HPDE6-E6E7 (cell line): ENCODE data around the gene OR2B3.
"Not testable (repeated sequence)": the region's sequence is repeated elsewhere in the genome, so short reads cannot be mapped to it uniquely, and the experiment has no call there.

Experiments used
- DNase-seq: peaks from one replicate; pipeline ENCODE4 v3.0.0; 2011; ENCODE audit warnings: missing footprints; ENCODE audit errors: extremely low spot score

OR2B3 gene

GRCh38 chr6:29087213-29087612 lies at the start of gene OR2B3:
TSS of gene OR2B3 (minus strand) at chr6:29087313. CDS start at chr6:29087248, 65 bp downstream.
- no peak for DNase-seq

GRCh38 chr6:29131691-29132090 lies 44.6 kb upstream of the OR2B3 start:
- no peak for DNase-seq

- DNase-seq: no peak
Observed at GRCh38 chr6:29130644-29131043, 43.5 kb upstream of the OR2B3 start.

GRCh38 chr6:29129326-29130012 lies 42.4 kb upstream of the OR2B3 start:
- no peak for DNase-seq

GRCh38 chr6:29114964-29115363 lies 27.9 kb upstream of the OR2B3 start:
- DNase-seq: not testable (repeated sequence)

GRCh38 chr6:29112135-29112534 lies 25.0 kb upstream of the OR2B3 start:
- no peak for DNase-seq

- no peak for DNase-seq
Observed at GRCh38 chr6:29107758-29108157, 20.6 kb upstream of the OR2B3 start, which contains the start of gene OR2J3. TSS of gene OR2J3 (plus strand) at chr6:29108058. CDS start at chr6:29111891, 3,833 bp downstream.

GRCh38 chr6:29099190-29099589 lies 12.1 kb upstream of the OR2B3 start, which contains the start of gene OR2J1:
TSS of gene OR2J1 (plus strand) at chr6:29099490. CDS start at chr6:29100943, 1,453 bp downstream.
- DNase-seq: no peak

- no peak for DNase-seq
Observed at GRCh38 chr6:29097803-29098202, 10.7 kb upstream of the OR2B3 start.

GRCh38 chr6:29092957-29093356 lies 5.8 kb upstream of the OR2B3 start:
- DNase-seq: no peak

GRCh38 chr6:29082457-29082856 lies 4.7 kb downstream of the OR2B3 start:
- DNase-seq: no peak

GRCh38 chr6:29081312-29081711 lies 5.8 kb downstream of the OR2B3 start:
- DNase-seq: no peak

- no peak for DNase-seq
Observed at GRCh38 chr6:29079203-29079602, 7.9 kb downstream of the OR2B3 start.

GRCh38 chr6:29071831-29072723 lies 15.0 kb downstream of the OR2B3 start:
- DNase-seq: peak; percentile 38

- DNase-seq: no peak
Observed at GRCh38 chr6:29051680-29052079, 35.4 kb downstream of the OR2B3 start.

GRCh38 chr6:29045075-29045474 lies 42.0 kb downstream of the OR2B3 start, which contains the start of gene OR2W1:
TSS of gene OR2W1 (minus strand) at chr6:29045175. CDS start at chr6:29045175, 0 bp downstream.
- DNase-seq: no peak
